Nephron (organoid): Measurements from ENCODE around the gene SUCLA2.
"Not testable (repeated sequence)": the region's sequence is repeated elsewhere in the genome, so short reads cannot be mapped to it uniquely, and the experiment has no call there.

Experiments
- H3K27ac Mint-ChIP-seq, 3 experiments: 2 replicates each; pipeline ENCODE4 v1.8.0; 2020; ENCODE audit warnings: mixed read lengths in 3 of 3, mild to moderate bottlenecking in 2 of 3, moderate library complexity in 1 of 3
- H3K27me3 Mint-ChIP-seq: 2 replicates; pipeline ENCODE4 v1.8.0; 2021; ENCODE audit warnings: low read depth, mild to moderate bottlenecking, moderate library complexity, mixed read lengths
- H3K36me3 Mint-ChIP-seq: 2 replicates; pipeline ENCODE4 v1.8.0; 2020; ENCODE audit warnings: low read depth, mixed read lengths
- H3K4me1 Mint-ChIP-seq: 2 replicates; pipeline ENCODE4 v1.8.0; 2020; ENCODE audit warnings: mixed read lengths
- H3K4me3 Mint-ChIP-seq, 3 experiments: 2 replicates each; pipeline ENCODE4 v1.8.0; 2020; ENCODE audit warnings: mild to moderate bottlenecking in 3 of 3, mixed read lengths in 3 of 3, moderate library complexity in 2 of 3
- H3K9me3 Mint-ChIP-seq: 2 replicates; pipeline ENCODE4 v1.8.0; 2020; ENCODE audit warnings: mixed read lengths
- TF ChIP-seq, protein P1 (sequence below), 3 experiments: fragments of 200-600 bp; sonication (generic); IDR thresholded peaks; one replicate each; pipeline ENCODE4 v1.5.0; 2021; ENCODE audit warnings: antibody characterized with exemption in 3 of 3; ENCODE audit not compliant: unreplicated experiment in 3 of 3

The SUCLA2 gene

GRCh38 chr13:47945738-47946137, 55.3 kb downstream of the SUCLA2 start:
- Mint-ChIP-seq H3K9me3 (no peaks in the 10 kb centered on the region), H3K27me3 (no peaks in the 10 kb centered on the region), H3K36me3 (peaks cover 67% of the 10 kb centered on the region), H3K4me3 (no peak overlapping the region), H3K27ac (no peak overlapping the region), H3K4me1 (no peaks in the 10 kb centered on the region)
- TF ChIP-seq, protein P1, sequence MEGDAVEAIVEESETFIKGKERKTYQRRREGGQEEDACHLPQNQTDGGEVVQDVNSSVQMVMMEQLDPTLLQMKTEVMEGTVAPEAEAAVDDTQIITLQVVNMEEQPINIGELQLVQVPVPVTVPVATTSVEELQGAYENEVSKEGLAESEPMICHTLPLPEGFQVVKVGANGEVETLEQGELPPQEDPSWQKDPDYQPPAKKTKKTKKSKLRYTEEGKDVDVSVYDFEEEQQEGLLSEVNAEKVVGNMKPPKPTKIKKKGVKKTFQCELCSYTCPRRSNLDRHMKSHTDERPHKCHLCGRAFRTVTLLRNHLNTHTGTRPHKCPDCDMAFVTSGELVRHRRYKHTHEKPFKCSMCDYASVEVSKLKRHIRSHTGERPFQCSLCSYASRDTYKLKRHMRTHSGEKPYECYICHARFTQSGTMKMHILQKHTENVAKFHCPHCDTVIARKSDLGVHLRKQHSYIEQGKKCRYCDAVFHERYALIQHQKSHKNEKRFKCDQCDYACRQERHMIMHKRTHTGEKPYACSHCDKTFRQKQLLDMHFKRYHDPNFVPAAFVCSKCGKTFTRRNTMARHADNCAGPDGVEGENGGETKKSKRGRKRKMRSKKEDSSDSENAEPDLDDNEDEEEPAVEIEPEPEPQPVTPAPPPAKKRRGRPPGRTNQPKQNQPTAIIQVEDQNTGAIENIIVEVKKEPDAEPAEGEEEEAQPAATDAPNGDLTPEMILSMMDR (IDR thresholded peaks at IDR 0.05; ENCODE audit: unreplicated experiment in 3 of 3) = no peak

DNA sequence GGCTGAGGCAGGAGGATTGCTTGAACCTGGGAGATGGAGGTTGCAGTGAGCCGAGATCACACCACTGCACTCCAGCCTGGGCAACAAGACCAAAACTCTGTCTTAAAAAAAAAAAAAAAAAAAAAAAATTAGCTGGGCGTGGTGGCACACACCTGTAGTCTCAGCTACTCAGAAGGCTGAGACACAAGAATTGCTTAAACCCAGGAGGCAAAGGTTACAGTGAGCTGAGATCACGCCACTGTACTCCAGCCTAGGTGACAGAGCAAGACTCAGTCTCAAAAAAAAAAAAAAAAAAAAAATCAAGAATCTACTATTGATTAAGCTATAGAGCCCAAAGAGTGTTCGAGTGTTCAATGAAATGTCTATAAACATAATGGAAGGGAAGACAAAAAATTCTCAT, 55.9 kb downstream of the SUCLA2 start:
- not testable (repeated sequence) for H3K27ac Mint-ChIP-seq, H3K9me3 Mint-ChIP-seq, H3K27me3 Mint-ChIP-seq, H3K4me3 Mint-ChIP-seq, H3K4me1 Mint-ChIP-seq
- H3K36me3 Mint-ChIP-seq = peaks cover 62% of the 10 kb centered on the region

- H3K4me1 Mint-ChIP-seq = peaks cover 23% of the 10 kb centered on the region
- no peak overlapping the region for H3K4me3 Mint-ChIP-seq
- peaks cover 15% of the 10 kb centered on the region for H3K9me3 Mint-ChIP-seq
- H3K36me3 Mint-ChIP-seq = peaks cover 34% of the 10 kb centered on the region
- no peaks in the 10 kb centered on the region for H3K27me3 Mint-ChIP-seq
- TF ChIP-seq, protein P1 (IDR thresholded peaks at IDR 0.05; ENCODE audit: unreplicated experiment in 3 of 3) = no peak
- H3K27ac Mint-ChIP-seq = peak overlapping the region in 2 of 3 experiments; percentile 7 to 10
Observed at GRCh38 chr13:47934371-47934770, 66.7 kb downstream of the SUCLA2 start.

GRCh38 chr13:47932950-47933923, 67.8 kb downstream of the SUCLA2 start:
- peaks cover 9% of the 10 kb centered on the region for H3K9me3 Mint-ChIP-seq
- H3K36me3 Mint-ChIP-seq = peaks cover 24% of the 10 kb centered on the region
- H3K4me3 Mint-ChIP-seq = peak overlapping the region in 1 of 3 experiments; percentile 13
- TF ChIP-seq, protein P1 (IDR thresholded peaks at IDR 0.05; ENCODE audit: unreplicated experiment in 3 of 3) = no peak
- peaks cover 23% of the 10 kb centered on the region for H3K4me1 Mint-ChIP-seq
- H3K27me3 Mint-ChIP-seq = no peaks in the 10 kb centered on the region
- peak overlapping the region; percentile 15 to 75 (median 46) for H3K27ac Mint-ChIP-seq

DNA sequence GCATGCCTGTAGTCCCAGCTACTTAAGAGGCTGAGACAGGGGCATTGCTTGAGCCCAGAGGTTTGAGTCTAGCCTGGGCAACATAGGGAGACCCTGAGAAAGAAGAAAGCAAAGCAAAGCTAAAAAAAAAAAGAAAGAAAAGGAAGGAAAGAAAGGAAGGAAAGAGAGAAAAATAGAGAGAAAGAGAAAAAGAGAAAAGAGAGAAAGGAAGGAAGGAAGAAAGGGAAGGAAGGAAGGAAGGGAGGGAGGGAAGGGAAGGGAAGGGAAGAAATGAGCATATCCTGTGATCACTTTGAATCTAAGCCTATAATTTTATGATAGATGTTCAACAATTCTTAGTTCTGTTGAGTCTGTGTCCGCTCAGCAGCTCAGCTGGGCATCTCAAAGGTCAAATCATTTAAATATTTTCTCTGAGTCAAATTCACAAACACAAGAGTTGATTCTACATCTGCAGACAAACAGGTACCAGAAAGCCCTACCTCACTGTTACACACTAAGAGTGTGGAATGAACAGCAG, 70.4 kb downstream of the SUCLA2 start:
- Mint-ChIP-seq H3K27ac (no peak overlapping the region), H3K36me3 (peaks cover under 1% of the 10 kb centered on the region), H3K9me3 (no peaks in the 10 kb centered on the region), H3K4me1 (peaks cover 23% of the 10 kb centered on the region), H3K4me3 (no peak overlapping the region), H3K27me3 (no peaks in the 10 kb centered on the region)
- TF ChIP-seq, protein P1 (IDR thresholded peaks at IDR 0.05; ENCODE audit: unreplicated experiment in 3 of 3) = no peak

GRCh38 chr13:47929156-47929555, 71.9 kb downstream of the SUCLA2 start:
- Mint-ChIP-seq H3K27ac (no peak overlapping the region), H3K4me3 (no peak overlapping the region), H3K4me1 (peaks cover 16% of the 10 kb centered on the region), H3K36me3 (no peaks in the 10 kb centered on the region), H3K27me3 (no peaks in the 10 kb centered on the region), H3K9me3 (no peaks in the 10 kb centered on the region)
- TF ChIP-seq, protein P1 (IDR thresholded peaks at IDR 0.05; ENCODE audit: unreplicated experiment in 3 of 3) = no peak
